GM21367 (cell line): Measurements from ENCODE around the gene PADI1.

Experiments used
- ATAC-seq: cut with Tn5 transposase; IDR thresholded peaks from one replicate; pipeline ENCODE4 v1.9.1; 2021; ENCODE audit not compliant: unreplicated experiment

The PADI1 gene

DNA sequence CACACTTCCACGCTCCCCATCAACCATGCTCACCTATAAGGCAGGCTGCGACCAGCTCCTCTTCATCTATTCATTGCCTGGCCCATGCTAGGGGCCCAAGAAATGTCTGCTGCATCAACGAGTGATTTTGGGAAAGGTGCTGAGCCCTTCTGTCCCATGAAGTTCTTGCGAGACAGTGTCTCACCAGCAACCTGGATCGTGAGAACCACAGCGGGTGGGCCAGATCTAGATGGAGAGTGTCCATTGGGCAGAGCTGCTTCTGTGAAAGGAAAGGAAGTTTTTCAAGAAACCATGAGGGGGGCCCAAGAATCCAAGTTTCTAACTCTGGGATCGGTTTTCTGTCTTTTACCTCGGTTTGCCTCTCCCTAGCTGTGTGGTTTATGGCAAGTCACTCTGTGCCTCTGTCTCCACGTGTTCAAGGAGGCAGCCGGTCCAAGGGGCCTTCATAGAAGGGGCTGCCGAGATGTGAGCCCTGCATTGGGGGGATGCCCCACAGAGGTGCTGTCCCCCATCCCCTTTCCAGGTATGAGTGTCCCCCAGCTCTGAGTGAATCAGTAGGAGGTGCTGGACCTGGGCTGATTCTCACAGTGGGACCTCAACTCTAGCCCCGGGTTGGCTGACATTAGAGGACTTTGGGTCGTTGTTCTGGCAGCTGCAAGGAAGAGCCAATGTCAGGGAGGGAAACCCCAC lies 8.3 kb upstream of the PADI1 start:
- no peak for ATAC-seq

DNA sequence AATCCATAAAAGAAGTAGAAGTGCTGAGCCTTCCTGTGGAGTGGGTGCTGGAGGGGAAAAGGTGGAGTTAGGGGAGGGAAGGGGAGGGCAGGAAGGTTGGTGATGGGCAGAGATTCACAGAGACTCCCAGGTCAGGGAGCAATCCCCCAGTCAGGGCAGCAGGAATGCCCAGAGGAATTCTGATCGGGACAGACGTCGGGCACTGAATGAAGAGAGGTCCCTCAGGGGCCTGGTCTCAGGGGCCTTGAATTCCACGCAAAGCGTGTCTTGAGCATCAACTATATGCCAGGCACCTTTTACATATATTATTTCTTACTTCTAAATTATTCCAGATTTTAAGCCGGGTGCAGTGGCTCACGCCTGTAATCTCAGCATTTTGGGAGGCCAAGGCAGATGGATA lies 7.2 kb upstream of the PADI1 start:
- ATAC-seq = no peak

DNA sequence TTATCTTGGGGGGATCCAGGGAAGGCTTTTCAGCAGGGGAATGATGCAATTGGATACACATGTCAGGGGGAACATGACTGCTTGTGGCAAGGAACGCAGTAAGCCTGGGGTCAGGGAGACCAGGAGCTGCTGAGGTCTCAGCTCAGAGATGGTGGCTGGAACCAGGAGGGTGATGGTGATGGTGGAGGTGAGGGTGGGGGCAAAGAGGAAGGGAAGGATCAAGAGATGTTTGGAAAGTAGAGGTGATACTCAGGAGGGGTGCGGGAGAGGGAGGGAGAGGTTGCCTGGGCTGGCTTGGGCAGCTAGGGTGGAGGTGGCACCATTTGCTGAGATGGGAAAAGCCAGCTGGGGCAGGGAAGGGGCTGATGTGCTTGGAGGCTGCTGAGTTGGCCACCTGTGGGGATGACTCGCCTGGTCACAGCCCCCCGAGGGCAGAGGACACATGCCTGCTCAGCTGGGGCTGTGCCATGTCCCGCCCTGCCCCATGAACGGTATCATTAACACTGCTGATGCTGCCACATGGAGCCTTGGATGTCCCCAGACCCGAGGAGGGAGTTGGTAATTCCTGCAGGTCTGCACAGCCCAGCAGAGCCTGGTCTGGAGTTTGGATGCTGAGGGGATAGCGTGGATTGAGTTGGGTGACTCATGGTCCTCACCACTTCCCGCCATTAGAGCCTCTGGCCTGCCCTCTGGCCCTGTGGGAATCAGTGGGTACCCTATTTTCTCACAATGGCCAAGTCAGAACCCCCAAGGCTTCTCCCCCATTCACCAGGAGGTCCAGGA lies 6.3 kb upstream of the PADI1 start:
- no peak for ATAC-seq

DNA sequence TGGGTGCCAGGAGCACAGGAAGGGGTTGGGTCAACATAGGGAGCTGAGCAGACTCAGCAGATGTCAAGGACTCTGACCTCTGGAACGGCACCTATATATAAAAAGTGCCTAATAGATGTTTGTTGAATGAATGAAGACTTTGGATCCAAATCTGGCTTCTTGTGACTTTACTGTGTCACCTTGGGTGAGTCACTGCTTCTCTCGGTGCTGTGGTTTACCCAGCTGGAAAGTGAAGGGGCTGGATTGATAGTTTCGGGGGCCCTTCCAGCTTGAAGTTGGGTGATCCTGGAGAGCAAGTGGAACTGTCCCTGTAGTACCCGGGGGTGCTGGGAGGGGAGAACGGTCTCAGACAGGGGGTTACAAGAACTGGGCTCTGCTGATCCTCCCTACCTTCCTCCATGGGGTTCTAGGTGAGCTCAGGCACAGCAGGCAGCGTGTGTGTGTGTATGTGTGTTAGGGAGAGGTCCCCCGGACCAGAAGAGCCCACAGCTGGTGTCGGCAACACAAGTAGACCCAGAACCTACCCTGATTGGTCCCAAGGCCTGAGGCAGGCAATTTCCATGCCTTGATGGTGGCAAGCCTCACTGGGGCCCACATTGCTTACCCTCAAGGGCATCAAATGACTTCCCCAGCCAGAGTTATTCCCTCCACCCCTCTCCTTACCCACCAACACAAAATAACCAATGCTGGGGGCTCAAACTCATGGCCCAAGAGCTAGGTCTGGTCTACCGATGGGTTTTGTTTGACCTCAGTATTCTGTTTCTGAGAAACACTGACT lies 5.5 kb upstream of the PADI1 start:
- ATAC-seq = no peak

DNA sequence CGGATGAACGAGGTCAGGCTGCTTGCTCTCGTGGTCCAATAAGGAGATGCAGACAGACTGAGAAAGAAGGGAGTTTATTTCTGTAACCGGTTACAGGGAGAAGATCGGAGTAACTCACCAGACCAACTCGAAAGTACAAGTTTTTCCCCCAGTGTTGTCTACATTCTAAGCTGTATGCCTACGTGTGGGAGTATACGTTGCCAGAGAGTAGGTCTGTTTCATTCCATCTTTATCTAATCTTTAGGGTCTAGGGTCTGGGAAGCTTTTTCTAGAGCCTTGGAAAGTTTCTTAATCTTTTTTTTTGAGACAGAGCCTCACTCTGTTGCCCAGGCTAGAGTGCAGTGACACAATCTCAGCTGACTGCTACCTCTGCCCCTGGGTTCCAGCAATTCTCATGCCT lies 4.7 kb upstream of the PADI1 start:
- ATAC-seq = no peak

DNA sequence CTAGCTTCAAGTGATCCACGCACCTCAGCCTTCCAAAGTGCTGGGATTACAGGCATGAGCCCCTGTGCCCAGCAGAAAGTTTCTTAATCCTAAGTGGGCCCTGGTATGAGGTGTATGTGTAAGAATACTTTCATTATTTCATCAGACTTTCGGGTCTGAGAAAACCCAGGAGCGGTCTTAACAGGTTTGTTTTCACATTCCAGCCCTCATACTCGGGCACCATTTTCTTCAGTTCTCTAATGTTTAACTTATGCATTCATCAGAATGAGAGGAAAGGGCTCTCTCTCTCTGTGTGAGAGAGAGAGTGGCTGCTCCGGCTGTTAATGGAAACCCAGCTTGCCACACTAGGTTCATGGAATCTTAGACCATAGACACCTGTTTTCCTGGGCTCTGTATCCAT lies 4.2 kb upstream of the PADI1 start:
- no peak for ATAC-seq

DNA sequence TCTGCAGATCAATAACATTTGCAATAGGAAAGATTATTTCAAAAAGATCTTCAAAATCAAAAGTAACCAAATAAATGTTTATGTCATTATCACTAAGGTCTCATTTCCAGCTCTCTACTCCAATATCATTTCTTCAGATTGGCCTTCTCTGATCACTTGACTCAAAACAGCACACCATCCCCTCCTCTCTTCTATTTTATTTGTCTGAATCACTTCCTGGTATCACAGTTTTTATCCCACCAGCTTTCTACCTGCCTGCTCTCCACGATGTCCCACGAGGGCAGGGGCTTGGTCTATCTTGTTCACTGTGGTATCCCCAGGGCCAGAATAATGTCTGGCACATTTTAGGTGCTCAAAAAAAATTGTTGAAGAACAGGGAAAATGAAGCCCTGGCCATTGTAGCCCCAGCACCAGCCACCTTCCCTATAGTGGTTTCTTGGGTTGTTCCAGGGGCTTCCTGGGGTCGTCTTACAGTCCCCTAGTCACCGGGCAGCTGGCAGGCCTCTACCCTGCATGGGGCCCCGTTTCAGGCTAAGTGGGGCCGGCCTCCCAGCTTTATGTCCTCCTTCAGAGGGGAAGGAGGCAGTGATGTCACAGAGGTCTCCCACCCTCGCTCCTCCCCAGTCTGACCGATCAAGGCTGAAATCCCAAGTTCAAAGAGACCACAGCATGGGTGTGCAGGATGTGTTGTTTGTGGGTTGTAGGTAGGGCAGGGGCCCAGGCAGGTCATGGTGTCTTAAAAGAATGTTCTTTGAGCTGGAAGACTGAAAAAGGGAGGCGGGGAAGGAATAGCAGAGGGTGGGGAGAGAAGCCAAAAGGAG lies 3.5 kb upstream of the PADI1 start:
- no peak for ATAC-seq

DNA sequence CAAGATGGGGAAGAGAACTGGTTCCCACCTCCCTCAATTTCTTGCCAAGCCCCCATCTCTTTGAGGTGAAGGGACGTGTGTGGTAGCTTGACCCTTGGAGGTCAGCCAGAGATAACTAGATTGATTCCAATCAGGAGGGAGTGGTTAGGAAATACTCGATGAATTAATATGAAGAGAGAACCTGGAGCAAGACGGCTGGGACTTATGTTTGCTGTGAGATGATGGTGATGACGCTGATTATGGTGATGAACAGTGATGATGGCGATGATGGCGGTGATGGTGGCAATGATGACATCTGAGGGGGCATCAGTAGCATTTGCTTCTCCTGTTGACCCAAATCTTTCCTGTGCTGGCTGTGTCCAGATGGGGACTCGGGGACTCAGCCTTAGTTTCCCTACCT lies 724 bp downstream of the PADI1 start:
- no peak for ATAC-seq

DNA sequence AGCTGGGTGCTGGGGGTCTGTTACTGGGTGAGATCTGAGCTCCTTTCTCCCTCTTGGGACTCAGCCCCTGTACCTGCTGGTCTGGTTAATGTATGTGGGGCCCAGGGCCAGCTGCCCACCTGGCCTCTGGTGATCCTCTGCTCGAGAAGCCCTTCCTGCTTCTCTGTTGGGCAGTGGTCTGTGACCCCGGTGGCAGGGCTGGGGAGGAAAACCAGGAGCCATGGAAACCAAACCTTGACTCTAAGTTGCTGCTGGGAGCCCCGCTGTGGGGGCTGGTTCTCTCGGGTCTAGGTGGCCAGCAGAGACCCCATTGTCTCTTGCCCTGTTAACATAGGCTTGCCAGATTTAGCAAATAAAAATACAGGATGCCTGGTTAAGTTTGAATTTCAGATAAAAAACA lies 1.3 kb downstream of the PADI1 start:
- no peak for ATAC-seq

DNA sequence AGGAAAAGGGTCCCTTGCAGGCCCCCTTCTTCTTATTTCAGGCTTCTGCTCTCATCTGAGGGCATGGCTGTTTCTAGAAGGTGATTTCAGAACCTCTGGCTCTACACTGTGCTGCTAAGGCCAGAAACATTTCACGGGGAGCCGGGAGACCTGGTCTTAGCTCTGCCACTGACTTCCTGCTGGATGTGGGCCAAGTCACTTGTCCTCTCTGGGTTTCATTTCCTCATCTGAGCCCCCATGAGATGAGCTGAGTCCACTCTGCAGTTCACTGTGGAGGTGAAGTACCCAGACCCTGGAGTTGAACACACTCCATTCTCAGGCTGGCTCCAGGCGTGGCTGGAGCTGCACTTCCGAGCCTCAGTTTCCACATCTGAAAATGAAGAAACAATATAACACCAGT lies 2.1 kb downstream of the PADI1 start:
- ATAC-seq = no peak

DNA sequence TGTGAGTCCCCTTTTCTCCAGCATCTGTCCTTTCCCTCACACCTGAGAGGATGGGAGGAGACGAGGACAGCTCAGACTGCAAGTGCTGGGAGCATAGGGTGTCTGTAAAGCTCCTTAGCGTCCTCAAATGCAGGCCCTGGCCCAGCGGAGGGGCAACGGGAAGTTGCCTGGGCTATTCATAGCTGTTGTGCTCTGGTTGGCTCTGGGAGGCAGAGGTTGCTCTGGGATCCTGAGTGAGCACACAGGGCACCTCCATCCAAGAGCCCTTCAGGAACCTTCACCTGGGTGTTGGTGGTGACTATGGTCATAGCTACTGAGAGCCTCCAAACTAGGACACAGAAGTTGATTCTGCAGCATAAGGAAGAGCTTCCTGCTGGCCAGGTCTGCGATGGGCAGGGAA lies 2.6 kb downstream of the PADI1 start:
- no peak for ATAC-seq

DNA sequence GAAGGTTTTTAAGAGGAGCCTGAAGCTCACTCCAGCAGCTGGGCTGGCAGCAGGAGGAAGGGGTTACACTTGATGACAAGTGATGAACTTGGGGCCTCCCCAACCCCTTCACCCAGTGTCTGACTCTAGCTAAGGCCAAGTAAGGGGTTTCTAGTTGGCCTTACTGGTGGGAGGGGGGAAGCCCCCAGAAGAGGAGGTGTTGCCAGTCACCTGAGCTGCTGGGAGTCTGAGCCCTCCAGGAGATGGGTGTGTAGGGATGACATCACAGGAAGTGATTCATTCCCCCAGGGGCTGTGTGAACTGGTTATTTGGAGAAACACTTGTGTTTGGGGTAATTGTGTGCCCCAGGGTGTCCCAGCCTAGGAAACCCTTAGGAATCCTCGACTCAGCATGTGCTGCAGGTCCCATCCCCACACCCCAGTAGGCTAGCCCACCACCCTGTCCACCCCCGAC lies 3.1 kb downstream of the PADI1 start:
- no peak for ATAC-seq

DNA sequence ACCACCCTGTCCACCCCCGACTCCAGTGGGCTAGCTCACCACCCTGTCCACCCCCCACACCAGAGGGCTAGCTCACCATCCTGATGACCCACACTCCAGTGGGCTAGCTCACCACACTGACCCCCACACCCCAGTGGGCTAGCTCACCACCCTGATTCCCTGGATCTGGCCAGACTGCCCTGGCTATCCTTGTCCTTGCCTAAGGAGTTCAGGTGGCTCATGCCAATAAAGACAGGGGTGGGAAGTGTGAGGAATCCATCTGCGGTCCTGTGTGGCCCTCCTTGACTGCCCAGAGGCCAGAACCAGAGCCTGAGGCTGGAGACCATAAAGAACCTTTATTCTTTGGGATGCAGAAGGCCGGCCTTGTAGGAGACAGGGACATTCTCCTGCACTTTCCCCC lies 3.6 kb downstream of the PADI1 start:
- ATAC-seq = no peak

DNA sequence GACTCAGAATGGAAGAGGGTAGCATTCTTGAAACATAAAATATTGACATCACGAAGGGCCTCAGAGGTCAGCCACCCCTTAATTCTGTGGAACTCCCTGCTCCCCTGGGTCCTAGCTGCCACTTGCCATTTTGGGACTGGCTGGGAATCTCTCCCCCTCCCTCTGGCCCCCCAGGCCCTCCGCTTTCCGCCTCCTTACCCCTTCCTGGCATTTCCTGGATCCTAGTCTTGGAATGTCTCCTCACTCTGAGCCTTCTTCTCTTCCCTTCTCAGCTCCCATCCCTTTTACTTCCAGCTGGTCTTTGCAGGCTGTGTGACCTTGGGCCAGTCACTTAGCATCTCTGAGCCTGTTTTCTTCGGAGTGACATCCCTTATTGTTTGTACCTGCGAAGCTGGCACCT lies 4.5 kb downstream of the PADI1 start:
- no peak for ATAC-seq

DNA sequence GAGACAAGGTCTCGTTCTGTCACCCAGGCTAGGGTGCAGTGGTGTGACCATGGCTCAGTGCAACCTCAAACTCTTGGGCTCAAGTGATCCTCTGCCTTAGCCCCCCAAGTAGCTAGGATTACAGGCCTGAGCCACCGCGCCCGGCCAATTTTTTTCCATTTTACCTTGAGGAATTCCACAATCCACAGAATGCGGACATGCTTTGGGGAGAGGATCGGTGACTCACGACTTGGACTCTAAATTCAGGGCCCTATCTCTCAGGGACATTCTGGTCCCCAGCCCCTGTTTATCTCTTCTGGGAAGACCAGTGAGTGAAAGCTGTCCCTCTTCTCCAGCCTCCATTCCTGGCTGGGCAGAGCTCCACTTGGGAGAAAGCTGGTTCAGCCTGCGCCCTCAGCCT lies 5.2 kb downstream of the PADI1 start:
- no peak for ATAC-seq

DNA sequence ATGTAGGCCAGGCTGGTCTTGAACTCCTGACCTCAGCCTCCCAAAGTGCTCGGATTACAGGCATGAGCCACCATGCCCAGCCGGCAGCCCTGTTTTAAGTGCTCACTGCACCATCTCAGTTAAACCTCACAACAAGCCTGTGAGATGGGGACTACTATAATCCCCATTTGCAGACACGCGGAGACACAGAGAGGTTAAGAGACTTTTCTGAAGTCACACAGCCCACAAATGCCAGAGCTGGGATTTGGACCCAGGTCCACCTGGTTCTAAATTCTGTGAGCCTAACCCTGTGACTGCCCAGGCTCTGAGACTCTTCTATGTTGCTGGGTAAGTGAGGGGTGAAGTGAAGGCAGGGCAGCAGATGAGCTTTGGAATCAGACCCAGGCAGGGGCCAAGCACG lies 6.4 kb downstream of the PADI1 start:
- no peak for ATAC-seq

DNA sequence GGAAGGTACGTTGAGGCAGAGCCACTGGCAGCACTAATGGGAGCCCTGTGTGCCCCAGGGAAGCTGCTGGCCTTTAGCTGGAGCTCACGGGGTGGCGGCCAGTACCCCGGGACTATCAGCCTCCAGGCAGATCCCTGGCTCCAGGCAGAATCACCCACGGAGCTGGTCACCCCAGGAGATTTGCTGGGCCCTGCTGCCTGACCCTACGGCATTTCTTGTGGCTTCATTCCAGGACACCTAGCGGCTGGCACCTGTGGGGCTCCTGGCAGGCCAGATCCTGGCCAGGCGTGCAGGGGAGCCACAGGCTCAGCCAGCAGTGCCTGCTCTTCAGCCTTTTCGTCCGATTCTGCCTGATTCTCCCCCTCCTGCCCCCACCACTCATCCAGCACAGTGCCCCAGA lies 7.1 kb downstream of the PADI1 start:
- no peak for ATAC-seq

DNA sequence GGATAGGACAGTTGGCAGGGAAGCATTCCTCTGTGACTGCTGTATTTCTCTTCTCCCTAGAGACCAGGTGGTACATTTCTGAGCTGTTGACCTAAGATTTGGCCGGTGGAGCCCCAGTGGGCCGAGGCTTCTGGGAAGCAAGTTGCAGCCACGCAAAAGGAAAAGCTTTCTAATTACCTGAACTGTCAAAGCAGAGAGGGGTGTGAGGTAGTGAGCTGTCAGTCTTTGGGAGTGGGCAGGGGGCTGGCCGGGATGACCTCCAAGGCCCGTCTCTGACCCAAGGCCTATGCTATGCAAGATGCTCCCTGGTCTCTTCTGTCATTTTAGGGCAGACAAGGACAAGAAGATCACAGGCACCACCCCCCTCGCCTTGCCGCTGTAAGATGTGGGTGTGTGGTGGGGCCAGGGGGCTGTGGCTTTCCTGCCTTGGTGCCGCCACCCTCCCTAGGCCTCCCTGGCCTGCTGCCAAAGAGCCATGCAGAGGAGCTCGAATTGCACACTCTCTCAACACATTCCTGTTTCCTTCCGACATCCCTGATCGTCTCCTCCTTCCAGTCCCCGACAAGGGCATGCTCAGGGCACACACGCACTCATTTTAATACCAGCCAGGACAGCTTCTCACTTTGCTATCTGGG lies 7.7 kb downstream of the PADI1 start:
- ATAC-seq = no peak

DNA sequence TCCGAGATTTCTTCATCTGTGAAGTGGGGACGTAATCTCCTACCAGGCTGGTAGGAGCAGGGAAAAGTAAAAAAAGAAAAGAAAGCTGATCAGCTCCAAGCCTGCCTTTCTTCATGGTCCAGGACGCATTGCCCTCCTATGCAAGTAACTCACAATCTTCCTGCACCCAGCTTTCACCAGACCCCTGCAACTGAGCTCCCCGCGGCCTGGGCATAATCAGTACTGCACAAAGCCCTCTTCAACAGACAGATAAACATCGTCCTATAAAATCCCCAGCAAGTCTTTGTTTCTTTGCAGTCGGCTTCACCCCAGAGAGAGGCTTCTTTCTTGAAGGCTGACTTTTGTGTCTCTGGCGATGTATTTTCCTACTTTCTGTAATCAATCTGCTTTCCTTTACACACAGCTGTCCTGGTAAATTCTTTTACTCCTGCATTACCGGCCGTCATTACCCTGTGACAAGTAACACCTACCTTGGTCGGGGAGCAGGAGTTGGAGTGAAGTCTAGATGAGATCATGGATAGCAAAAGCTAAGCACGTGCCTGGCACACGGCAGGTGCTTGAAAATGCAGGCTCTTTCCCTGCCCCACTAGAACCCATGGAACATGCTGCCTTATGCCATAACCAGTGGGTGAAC lies 8.3 kb downstream of the PADI1 start:
- ATAC-seq = no peak

DNA sequence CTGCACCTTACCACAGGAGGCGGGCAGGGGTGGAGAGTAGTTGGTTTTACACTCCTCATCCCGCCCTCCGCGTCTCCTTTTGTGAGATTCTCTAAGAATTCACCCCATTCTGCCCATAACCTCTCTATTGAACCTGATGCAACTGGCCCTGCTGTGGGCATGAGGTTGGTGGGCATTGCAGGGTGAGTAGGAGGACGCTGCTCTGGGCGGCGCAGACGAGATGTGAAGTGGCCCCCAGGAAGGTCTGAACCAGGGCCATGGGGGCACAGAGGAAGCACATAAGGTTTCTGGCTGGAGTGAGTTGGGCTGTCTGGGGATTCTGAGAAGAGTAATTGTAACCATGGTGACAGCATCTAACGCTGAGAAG lies 8.8 kb downstream of the PADI1 start:
- no peak for ATAC-seq
